NCI-H748 (cell line): Measurements from ENCODE around the gene HSPG2.
A peak's percentile ranks its signal among the peaks of the same experiment; 100 is the strongest.

Experiments used
- DNase-seq: peaks from one replicate; lab custom pipeline; 2025; ENCODE audit not compliant: unreplicated experiment; lab: John Stamatoyannopoulos, UW

HSPG2 gene

DNA sequence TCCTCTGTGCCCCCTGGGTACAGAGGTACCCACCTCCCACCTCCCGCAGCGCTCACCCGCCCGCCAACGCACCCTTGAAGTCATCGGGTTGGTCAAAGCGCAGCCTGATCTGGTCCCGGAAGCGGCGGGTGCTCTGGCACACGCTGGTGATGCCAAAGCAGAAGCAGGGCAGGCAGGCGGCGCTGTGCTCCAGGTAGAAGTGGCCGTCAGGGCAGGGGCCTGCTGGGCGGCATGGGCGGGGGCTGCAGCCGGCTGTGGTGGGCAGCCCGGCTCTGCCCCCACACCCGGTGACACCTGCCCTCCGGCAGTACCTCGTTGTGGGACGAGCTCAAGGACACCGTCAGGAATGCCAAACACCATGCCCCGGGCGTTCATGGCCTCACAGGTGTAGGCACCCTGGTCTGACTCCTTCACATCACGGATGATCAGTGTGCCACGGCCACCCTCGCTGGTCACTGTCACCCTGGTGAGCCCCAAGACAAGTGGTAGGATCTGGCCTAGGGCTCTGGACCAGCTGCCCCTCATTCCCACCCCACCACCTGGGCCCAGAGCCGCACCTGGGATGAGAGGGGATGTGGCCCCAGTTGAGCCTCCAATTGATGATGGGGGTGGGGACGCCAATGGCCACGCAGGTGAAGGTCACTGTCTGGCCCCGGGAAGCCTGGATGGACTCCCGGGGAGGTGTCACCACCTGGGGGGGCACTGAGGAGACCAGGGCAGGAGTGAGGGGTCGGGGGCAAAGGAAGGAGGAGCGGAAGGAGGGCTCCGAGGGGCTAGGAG is 52.5 kb downstream of the HSPG2 start:
- no peak for DNase-seq

GRCh38 chr1:21882721-21883415 is 54.2 kb downstream of the HSPG2 start:
- no peak for DNase-seq

DNA sequence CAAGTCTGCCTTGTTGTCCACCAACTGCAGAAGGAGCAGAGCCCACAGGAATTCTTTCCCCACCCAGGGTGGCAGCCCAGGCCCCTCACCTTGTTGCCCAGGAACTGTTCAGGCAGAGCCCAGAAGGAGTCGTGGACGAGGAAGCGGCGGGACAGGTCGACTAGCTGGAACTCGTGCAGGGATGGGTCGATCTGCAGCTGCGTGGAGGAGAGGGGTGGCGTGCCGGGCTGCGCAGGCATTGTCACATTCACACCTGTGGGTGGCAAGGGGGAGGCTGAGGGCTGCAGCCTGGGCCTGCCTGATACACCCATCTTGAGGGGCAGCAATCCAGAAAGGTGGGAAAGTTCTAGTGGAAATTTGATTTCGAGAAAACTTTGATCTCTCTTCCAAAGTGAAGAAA is 55.9 kb downstream of the HSPG2 start:
- DNase-seq = no peak

- no peak for DNase-seq
These were observed 56.5 kb downstream of the HSPG2 start for GRCh38 chr1:21880619-21880970.

DNA sequence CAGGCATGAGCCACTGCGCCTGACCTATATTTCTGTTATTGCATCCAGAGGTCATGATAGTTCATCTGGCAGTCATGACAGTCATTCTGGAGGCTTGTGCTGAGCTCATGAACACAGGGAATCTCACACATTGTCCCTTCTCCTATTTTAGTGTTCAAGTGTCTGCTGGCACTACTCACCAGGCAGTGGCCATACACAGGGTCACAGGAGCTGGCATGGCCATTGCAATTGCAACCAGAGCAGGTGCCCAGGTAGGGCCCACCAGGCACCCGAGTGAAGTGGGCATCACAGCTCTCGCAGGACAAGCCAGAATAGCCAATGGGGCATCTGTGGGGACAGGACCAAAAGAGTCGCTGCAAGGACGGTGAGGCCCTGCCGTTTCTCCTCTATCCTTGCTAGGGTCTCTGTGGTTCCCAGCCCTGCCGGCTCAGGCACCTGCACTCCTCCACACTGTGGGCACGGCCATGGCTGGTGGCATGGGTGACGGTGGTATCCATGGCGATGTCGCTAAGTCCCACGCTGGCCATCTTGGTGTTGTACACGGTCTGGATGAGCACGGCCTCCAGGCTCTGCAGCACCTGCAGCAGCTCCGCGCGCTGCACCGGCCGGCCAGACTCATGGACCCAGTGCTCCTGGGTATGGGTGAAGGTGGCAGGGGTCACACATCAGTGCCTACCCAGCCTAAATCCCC is 57.0 kb downstream of the HSPG2 start:
- no peak for DNase-seq

GRCh38 chr1:21878840-21879478 is 58.2 kb downstream of the HSPG2 start:
- no peak for DNase-seq

DNA sequence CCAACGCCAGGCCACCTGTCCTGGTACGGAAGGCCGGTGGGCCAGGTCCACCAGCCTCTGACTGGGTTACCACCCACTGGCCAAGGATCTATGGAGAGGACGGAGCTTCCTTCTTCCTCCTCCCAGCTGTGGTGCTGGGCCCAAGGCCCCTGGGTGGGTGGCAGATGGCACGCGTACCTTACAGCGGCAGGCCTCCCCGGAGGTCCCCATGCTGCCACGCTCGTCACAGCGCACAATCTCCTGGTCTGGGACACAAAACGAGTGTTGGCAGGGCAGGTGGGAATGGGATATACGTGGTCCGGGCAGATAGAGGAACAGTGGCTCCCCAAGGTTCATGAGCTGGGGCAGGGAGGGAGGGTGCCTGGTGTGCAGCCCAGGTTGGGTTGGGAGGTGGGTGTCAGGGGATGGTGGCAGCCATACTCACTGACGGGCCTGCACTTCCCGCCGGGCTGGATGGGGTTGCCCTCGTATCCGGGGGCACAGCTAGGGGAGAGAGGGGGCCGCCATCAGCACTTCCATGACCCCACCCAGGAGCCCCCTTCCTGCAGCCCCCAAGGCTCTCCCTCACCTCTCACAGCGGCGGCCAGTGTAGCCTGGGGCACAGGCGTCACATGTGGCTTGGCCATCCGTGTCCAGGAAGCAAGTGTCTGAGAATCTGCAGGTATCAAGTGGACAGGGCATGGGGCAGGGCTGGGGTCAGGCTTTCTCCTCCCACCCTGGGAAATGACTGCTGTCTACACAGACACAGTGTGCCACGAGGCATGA is 58.9 kb downstream of the HSPG2 start:
- DNase-seq = no peak

DNA sequence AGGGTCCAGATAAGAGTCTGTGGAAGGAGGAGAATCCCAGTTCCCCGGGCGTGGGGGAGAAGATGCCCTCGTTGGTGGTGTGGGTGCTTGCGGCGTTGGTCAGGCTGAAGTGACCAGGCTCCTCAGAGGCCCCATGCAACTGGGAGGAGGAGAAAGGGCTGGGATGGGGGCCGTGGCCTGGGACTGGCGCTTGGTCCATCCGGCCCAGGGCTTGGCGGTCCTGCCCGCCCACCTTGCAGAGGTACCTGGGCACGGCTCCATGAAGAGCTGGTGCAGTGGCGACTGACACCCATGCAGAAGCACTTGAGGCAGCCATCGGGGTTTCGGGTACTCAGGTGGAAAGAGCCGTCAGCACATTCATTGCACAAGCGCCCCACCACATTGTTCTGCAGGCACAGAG is 60.8 kb downstream of the HSPG2 start:
- no peak for DNase-seq

DNA sequence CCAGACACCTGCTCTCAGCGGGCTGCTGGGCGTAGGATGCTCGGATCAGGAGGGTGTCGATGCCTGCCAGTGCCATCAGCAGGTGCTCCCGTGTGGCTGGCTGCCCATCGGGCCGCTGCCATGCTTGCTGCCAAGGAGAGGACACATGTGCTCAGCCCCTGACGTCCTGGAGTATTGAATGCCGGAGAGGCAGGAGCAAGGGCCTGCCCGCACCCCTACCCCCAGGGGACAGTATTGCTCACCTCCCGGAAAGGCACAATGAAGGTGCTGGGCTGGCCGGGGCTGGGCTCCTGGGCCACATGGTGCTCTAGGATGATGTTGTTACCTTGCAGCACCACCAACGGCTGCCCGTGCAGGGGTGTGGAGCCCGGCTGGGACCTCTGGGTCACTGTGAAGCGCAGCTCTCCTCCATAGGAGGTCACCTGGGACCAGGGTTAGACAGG is 61.5 kb downstream of the HSPG2 start:
- DNase-seq = no peak

GRCh38 chr1:21874778-21875547 is 62.1 kb downstream of the HSPG2 start:
- peak; percentile 83 for DNase-seq

GRCh38 chr1:21874328-21874727 is 62.8 kb downstream of the HSPG2 start:
- DNase-seq = peak; percentile 62

GRCh38 chr1:21873761-21874160 is 63.3 kb downstream of the HSPG2 start:
- DNase-seq = no peak

GRCh38 chr1:21873174-21873573 is 63.9 kb downstream of the HSPG2 start:
- DNase-seq = no peak

DNA sequence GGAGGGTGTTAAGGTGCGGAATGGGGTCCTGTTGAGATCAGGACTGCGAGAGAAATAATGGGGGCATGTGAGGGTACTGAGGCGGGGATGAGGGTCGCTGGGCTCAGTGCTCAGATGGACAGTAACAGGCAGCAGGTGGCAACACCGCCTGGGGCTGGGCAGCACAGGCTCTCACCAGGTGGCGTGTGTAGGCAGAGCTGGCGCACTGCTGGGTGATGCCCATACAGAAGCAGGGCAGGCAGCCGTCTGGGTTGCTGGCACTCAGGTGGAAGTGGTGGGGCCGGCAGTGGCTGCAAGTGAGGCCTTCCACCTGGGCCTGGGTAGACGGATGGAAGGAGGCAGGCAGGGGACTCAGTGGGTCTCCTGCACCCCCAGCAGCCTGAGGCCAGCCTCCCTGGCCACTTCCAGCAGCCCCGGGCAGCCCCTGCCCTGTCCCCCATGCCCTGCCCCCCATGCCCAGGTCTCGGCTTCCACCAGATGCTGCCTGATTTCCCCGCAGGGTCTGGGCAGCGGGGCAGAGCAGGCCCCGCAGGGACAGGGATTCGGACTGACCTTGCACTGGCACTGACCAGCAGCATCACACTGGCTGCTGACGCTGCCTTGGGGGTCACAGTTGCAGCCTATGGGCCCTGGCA is 64.5 kb downstream of the HSPG2 start:
- DNase-seq = no peak

DNA sequence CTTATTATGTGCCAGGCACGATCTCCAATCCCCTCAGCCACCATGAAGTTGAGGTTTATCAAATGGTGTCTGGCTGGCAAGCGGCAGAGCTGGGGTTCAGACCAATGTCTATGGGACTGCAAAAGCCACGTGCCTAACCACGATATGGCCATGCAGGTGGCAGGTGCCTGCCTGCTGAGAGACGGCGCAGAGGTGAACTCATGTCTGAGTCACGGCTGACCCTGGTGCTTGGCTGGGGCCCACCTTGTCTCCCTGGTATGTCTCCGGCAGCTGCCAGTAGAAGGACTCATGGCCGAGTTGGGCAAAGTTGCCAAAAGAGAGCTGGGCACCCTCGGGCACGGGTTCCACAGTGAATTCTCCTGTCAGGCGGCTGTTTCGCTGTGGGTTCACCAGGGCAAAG is 65.2 kb downstream of the HSPG2 start:
- DNase-seq = no peak

- no peak for DNase-seq
These were observed 66.5 kb downstream of the HSPG2 start for GRCh38 chr1:21870611-21871010.

DNA sequence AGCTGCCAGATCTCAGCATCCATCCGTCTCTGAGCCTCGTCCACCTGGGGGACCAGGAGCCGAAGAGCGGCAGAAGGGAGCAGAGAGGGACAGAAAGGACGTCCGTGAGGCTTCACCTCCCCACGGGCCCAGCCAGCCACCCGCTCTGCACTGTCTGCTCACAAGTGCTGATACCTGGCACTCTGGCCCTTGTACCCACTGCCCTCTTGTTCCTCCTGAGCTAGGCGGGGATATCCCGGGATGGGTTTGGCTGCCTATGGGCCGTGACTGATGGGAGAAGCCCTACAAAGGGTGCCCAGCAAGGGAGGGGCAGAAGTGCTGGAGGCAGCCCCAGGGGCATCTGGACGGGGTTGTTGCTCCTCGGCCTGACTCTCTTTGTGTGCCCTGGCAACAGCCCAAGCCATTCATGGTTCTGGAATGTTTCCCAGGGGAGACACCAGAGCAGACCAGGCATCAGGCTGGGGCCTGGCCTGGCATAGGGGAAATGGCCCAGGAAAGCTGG is 67.4 kb downstream of the HSPG2 start:
- DNase-seq = peak; percentile 49

DNA sequence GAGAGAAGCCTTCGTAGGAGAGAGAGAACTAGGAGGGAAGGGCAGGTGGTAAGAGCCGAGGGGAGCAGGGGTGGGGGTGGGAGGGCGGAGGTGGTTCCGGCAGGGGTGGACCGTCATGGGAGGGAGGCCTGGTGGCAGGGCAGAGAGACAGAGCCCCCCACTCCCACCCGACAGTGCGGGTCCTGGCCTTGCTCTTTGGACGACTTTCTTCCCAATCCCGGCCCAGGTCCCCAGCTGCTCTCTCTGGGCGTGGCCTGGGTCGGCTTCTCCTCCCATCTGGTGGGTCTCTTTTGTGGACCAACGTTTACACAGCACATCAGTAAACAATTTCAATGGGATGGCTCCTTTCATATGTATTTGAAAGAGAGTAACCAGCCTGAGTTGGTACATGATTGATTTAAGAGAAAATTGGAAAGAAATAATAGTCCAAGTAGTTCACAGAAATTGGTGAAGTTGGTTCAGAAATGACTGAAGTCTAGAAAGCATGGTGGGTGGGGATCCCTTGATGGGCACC is 68.1 kb downstream of the HSPG2 start:
- peak; percentile 87 for DNase-seq

- no peak for DNase-seq
These were observed 68.6 kb downstream of the HSPG2 start for GRCh38 chr1:21868482-21868881.
